ENCODE measurements around the gene PROB1.

PROB1 gene

DNA sequence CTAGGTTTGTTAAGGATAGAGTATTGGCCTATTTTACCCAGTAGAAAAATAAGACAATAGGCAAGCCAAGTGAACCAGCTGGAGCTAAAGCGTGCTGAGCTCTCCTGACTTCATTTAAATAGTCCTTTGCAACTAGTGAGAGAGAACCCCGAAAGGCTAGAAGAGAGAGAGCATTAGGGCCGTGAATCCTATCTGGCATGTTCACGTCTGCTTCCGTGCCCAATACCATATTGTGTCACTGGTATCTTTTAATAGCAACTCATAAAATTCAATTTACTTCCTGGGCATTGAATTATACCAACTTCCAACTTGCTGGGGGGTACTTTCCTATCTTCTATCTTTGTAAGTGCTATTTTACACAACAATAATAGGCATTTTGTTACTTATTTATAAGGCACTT lies 30.6 kb upstream of the PROB1 start:
- no peak overlapping the region for H3K9ac ChIP-seq (ENCODE audit: low read length in 2 of 2)
- peaks cover 17 to 22% of the 10 kb centered on the region in 2 donors for H3K36me3 ChIP-seq (ENCODE audit: control insufficient read depth in 2 of 2, insufficient read depth in 2 of 2, low read length in 2 of 2)
- H3K4me3 ChIP-seq (ENCODE audit: low read length in 2 of 2), result no peak overlapping the region
- H3K27ac ChIP-seq (ENCODE audit: low read length), result no peak overlapping the region
- H3K27me3 ChIP-seq (ENCODE audit: control insufficient read depth in 1 of 2, insufficient read depth in 2 of 2, low read length in 2 of 2), result no peaks in the 10 kb centered on the region
- H3K4me1 ChIP-seq (ENCODE audit: control insufficient read depth, insufficient read depth, low read length), result no peaks in the 10 kb centered on the region
- H3K9me3 ChIP-seq (ENCODE audit: control insufficient read depth in 2 of 2, low read length in 2 of 2), result no peaks in the 10 kb centered on the region

DNA sequence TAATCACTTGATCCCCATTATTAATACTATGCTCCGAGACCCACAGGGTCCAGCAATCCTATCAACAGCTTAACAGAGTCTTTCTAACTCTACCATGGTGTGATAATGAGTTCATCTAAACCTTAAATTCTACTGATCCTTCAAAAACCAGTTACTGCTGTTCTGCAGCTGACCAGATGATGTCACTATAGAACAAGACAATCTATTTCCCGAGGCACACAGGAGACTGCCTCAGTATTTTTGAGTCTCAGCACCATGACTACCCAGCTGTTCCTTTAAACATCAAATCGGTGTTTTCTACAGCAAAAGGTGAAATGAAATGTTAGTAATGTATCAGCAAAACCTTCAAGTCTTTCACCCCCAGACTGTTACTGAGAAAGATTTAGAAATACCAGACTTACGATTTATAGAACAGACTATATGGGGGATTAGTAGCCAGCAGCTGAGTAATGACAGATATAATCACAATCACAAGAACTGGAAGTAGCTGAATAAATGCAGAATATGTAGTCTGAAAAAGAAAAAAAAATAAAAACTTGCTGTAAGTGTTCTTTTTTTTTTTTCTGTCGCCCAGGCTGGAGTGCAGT lies 27.5 kb upstream of the PROB1 start:
- H3K4me1 ChIP-seq (ENCODE audit: control insufficient read depth, insufficient read depth, low read length), result peaks cover 11% of the 10 kb centered on the region
- H3K9ac ChIP-seq (ENCODE audit: low read length in 2 of 2), result no peak overlapping the region
- no peak overlapping the region for H3K27ac ChIP-seq (ENCODE audit: low read length)
- H3K4me3 ChIP-seq (ENCODE audit: low read length in 2 of 2), result no peak overlapping the region
- no peaks in the 10 kb centered on the region for H3K27me3 ChIP-seq (ENCODE audit: control insufficient read depth in 1 of 2, insufficient read depth in 2 of 2, low read length in 2 of 2)
- H3K9me3 ChIP-seq (ENCODE audit: control insufficient read depth in 2 of 2, low read length in 2 of 2), result no peaks in the 10 kb centered on the region
- H3K36me3 ChIP-seq (ENCODE audit: control insufficient read depth in 2 of 2, insufficient read depth in 2 of 2, low read length in 2 of 2), result peaks cover 25 to 33% of the 10 kb centered on the region in 2 donors

DNA sequence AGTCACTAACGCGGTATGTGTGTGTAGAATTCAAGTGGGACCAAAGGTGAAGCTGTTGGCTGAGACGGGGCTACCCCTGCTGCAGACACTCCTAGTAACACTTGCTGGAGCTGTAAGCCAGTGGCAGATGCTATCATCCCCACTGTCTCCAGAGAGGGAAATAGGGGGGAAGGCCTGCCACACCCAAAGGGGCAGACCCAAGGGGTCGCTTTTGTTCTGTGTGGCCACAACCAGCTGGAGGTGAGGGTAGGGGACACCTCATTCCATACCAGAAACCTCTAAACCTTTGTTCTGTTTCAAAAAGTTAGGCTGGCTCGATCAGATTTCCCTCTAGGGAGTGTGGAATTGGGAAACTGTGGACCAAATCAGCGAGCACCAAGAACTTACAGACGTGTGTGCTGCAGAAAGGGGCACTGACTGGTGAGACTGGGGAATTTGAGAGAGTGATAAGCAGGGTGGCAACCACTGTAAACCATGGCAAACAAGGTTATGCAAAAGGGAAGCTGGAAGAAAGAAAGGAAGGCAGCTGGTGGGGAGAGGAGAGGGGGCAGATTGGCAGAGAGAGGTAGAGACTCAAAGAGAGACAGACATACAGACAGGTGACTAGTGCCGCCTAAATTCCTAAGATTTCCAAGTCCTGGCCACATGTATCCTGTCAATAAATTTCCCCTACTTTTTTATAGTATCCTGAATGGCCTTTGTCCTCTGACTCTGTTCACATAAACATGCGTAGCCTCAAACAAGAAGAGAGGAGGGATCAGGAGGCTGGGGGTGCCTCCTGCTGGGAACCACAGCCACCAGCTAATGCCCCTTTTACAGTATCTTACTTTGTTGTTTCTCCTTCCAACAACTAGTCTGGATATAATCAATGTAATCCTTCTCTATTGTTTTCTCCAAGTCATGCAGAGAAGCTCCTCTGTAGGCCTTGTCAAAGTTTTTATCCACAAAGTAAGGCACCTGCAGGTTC lies 24.6 kb upstream of the PROB1 start:
- no peak overlapping the region for H3K27ac ChIP-seq (ENCODE audit: low read length)
- no peak overlapping the region for H3K4me3 ChIP-seq (ENCODE audit: low read length in 2 of 2)
- H3K36me3 ChIP-seq (ENCODE audit: control insufficient read depth in 2 of 2, insufficient read depth in 2 of 2, low read length in 2 of 2), result peaks cover 19 to 22% of the 10 kb centered on the region in 2 donors
- H3K9ac ChIP-seq (ENCODE audit: low read length in 2 of 2), result no peak overlapping the region
- H3K4me1 ChIP-seq (ENCODE audit: control insufficient read depth, insufficient read depth, low read length), result peaks cover 35% of the 10 kb centered on the region
- no peaks in the 10 kb centered on the region for H3K9me3 ChIP-seq (ENCODE audit: control insufficient read depth in 2 of 2, low read length in 2 of 2)
- no peaks in the 10 kb centered on the region for H3K27me3 ChIP-seq (ENCODE audit: control insufficient read depth in 1 of 2, insufficient read depth in 2 of 2, low read length in 2 of 2)

DNA sequence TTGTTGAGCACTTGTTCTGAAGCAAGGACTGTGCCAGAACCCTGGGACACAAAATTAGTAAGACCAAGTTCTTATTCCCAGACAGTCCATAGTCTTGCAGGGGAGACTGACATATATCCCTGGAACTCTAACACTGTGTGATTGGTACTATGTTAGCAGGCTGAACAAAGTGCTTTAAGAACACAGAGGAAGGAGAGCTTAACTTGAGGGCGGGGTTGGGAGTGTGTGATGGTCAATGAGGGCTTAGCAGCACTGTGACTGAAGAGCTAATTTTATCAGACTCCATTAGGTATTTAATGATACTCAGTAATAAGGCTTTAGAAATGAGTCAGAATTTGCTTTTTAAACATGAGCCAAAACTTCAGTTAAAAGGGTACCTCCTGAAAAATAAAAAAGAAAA lies 23.9 kb upstream of the PROB1 start:
- Histone ChIP-seq H3K4me1 (ENCODE audit: control insufficient read depth, insufficient read depth, low read length) (peaks cover 40% of the 10 kb centered on the region), H3K4me3 (ENCODE audit: low read length in 2 of 2) (no peak overlapping the region), H3K9ac (ENCODE audit: low read length in 2 of 2) (no peak overlapping the region), H3K36me3 (ENCODE audit: control insufficient read depth in 2 of 2, insufficient read depth in 2 of 2, low read length in 2 of 2) (peaks cover 17 to 20% of the 10 kb centered on the region in 2 donors), H3K27me3 (ENCODE audit: control insufficient read depth in 1 of 2, insufficient read depth in 2 of 2, low read length in 2 of 2) (no peaks in the 10 kb centered on the region), H3K27ac (ENCODE audit: low read length) (no peak overlapping the region), H3K9me3 (ENCODE audit: control insufficient read depth in 2 of 2, low read length in 2 of 2) (no peaks in the 10 kb centered on the region)

DNA sequence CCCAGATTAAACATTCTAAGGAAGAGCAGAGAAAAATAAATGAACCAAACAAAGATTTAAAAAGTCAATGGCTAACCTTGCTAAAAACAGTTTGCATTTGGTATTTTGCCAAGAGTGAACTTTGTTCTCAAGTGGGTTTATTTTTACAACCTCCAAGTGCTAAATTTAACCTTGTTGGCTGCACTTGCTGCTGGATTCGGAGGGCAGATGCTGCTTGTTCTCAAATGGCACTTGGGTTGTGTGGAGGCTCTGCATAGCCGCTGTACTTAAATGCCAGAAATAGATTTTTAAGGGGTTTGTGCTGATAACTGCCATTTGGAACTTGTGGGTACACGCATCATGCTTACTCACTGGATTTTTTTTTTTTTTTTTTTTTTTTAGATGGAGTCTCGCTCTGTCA lies 22.3 kb upstream of the PROB1 start:
- no peak overlapping the region for H3K4me3 ChIP-seq (ENCODE audit: low read length in 2 of 2)
- H3K4me1 ChIP-seq (ENCODE audit: control insufficient read depth, insufficient read depth, low read length), result peaks cover 44% of the 10 kb centered on the region
- H3K9ac ChIP-seq (ENCODE audit: low read length in 2 of 2), result no peak overlapping the region
- no peaks in the 10 kb centered on the region for H3K9me3 ChIP-seq (ENCODE audit: control insufficient read depth in 2 of 2, low read length in 2 of 2)
- no peaks in the 10 kb centered on the region for H3K27me3 ChIP-seq (ENCODE audit: control insufficient read depth in 1 of 2, insufficient read depth in 2 of 2, low read length in 2 of 2)
- no peak overlapping the region for H3K27ac ChIP-seq (ENCODE audit: low read length)
- peaks cover 16 to 22% of the 10 kb centered on the region in 2 donors for H3K36me3 ChIP-seq (ENCODE audit: control insufficient read depth in 2 of 2, insufficient read depth in 2 of 2, low read length in 2 of 2)

DNA sequence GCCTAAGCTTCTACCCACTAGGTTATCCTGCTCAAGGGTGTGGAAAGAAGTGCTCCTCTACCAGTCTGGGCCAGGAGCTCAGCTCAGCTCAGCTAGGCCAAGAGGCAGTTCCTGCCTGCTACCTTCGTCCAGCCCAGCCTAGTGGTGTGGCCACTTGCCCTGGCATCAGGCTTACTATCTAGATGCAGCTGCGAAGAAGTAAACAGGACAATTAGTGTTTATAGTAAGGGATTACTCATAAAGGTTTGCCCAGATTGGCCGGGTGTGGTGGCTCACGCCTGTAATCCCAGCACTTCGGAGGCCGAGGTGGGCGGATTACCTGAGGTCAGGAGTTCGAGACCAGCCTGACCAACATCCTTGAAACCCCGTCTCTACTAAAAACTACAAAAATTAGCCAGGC lies 21.7 kb upstream of the PROB1 start:
- H3K36me3 ChIP-seq (ENCODE audit: control insufficient read depth in 2 of 2, insufficient read depth in 2 of 2, low read length in 2 of 2), result peaks cover 16 to 22% of the 10 kb centered on the region in 2 donors
- no peak overlapping the region for H3K27ac ChIP-seq (ENCODE audit: low read length)
- H3K9ac ChIP-seq (ENCODE audit: low read length in 2 of 2), result no peak overlapping the region
- H3K27me3 ChIP-seq (ENCODE audit: control insufficient read depth in 1 of 2, insufficient read depth in 2 of 2, low read length in 2 of 2), result no peaks in the 10 kb centered on the region
- peaks cover 44% of the 10 kb centered on the region for H3K4me1 ChIP-seq (ENCODE audit: control insufficient read depth, insufficient read depth, low read length)
- H3K9me3 ChIP-seq (ENCODE audit: control insufficient read depth in 2 of 2, low read length in 2 of 2), result no peaks in the 10 kb centered on the region
- H3K4me3 ChIP-seq (ENCODE audit: low read length in 2 of 2), result peak overlapping the region in 1 of 2 donors; percentile 22

DNA sequence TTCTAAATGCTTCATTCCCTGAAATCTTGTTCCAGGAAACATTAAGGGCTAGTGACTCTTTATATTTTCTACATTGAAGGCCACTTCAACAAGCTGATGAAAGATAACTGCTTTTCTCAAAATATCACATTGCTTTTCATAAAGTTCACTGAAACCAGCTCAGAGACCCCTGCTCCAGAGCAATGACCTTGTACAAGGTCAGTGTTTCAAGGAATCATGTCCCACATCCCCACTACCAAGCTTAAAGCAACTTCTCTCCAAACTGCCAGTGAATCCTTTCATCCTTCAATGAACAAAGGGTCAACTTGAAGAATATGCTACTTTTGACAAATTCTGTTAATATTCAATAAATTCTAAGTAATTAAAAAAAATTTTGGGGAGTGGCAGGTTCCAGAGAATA lies 21.0 kb upstream of the PROB1 start:
- H3K36me3 ChIP-seq (ENCODE audit: control insufficient read depth in 2 of 2, insufficient read depth in 2 of 2, low read length in 2 of 2), result peaks cover 16 to 22% of the 10 kb centered on the region in 2 donors
- H3K9me3 ChIP-seq (ENCODE audit: control insufficient read depth in 2 of 2, low read length in 2 of 2), result no peaks in the 10 kb centered on the region
- peak overlapping the region; percentile 18 for H3K27ac ChIP-seq (ENCODE audit: low read length)
- H3K4me3 ChIP-seq (ENCODE audit: low read length in 2 of 2), result no peak overlapping the region
- no peaks in the 10 kb centered on the region for H3K27me3 ChIP-seq (ENCODE audit: control insufficient read depth in 1 of 2, insufficient read depth in 2 of 2, low read length in 2 of 2)
- peaks cover 48% of the 10 kb centered on the region for H3K4me1 ChIP-seq (ENCODE audit: control insufficient read depth, insufficient read depth, low read length)
- H3K9ac ChIP-seq (ENCODE audit: low read length in 2 of 2), result no peak overlapping the region

DNA sequence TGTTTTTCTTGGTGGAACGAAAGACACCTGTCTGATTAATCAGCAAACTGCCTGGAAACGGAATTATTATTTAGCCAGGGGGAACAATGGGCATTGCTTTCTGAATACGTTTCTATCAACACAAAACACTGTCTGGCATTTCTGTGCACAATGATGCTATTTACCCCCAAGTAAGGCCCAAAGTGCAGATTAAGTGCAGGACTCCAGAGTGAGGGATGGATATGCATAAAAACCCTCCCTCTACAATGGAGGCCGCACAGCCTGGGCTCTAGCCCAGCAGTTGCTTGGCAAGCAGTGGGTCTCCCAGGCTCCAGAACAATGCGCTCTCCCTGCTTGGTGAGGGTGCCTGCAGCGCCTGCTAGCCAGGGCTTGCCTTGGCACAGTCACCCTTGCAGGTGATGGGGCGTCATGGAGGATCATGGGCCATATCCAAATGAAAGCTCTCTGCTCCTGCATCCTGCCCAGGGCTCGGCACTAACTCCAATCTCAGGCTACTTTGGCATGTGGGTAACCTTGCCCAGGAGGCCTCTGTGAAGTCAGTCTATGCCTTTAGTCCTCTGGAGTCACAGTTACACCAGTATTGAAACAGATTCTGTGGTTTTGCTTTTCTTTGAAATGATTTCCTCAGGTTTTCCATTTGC lies 20.4 kb upstream of the PROB1 start:
- H3K27ac ChIP-seq (ENCODE audit: low read length), result peak overlapping the region; percentile 18
- H3K9ac ChIP-seq (ENCODE audit: low read length in 2 of 2), result no peak overlapping the region
- H3K9me3 ChIP-seq (ENCODE audit: control insufficient read depth in 2 of 2, low read length in 2 of 2), result no peaks in the 10 kb centered on the region
- no peaks in the 10 kb centered on the region for H3K27me3 ChIP-seq (ENCODE audit: control insufficient read depth in 1 of 2, insufficient read depth in 2 of 2, low read length in 2 of 2)
- H3K4me1 ChIP-seq (ENCODE audit: control insufficient read depth, insufficient read depth, low read length), result peaks cover 50% of the 10 kb centered on the region
- H3K36me3 ChIP-seq (ENCODE audit: control insufficient read depth in 2 of 2, insufficient read depth in 2 of 2, low read length in 2 of 2), result peaks cover 16 to 22% of the 10 kb centered on the region in 2 donors
- H3K4me3 ChIP-seq (ENCODE audit: low read length in 2 of 2), result peak overlapping the region in 1 of 2 donors; percentile 40

DNA sequence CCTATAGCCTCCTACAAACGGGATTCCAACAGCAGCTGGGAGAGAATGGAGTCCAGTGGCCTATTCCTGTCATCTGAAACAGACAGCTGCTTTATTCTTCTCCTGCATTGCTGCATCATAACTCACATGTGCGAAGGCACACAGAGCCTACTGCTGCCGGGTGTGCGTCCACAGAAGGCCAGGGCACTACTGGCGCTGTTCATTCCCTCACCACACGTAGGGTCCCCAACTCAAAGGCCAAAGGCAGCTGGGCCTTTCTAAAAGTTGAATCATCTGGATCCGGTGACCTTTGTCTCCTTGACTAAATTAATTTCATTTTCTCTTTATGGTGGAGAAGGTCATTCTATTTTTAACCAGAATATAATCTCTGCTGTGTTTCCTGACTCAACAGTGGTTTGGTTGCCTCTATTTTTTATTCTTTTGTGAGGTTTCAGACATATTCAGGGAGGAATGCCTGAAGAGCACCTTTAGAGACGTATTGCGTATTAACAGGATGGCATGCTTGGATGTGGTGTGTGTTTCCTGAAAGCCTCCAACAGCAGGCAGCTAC lies 19.8 kb upstream of the PROB1 start:
- H3K27me3 ChIP-seq (ENCODE audit: control insufficient read depth in 1 of 2, insufficient read depth in 2 of 2, low read length in 2 of 2), result no peaks in the 10 kb centered on the region
- H3K9ac ChIP-seq (ENCODE audit: low read length in 2 of 2), result no peak overlapping the region
- H3K36me3 ChIP-seq (ENCODE audit: control insufficient read depth in 2 of 2, insufficient read depth in 2 of 2, low read length in 2 of 2), result peaks cover 11 to 15% of the 10 kb centered on the region in 2 donors
- peak overlapping the region; percentile 53 for H3K27ac ChIP-seq (ENCODE audit: low read length)
- H3K4me1 ChIP-seq (ENCODE audit: control insufficient read depth, insufficient read depth, low read length), result peaks cover 54% of the 10 kb centered on the region
- peak overlapping the region in 1 of 2 donors; percentile 44 for H3K4me3 ChIP-seq (ENCODE audit: low read length in 2 of 2)
- H3K9me3 ChIP-seq (ENCODE audit: control insufficient read depth in 2 of 2, low read length in 2 of 2), result no peaks in the 10 kb centered on the region

DNA sequence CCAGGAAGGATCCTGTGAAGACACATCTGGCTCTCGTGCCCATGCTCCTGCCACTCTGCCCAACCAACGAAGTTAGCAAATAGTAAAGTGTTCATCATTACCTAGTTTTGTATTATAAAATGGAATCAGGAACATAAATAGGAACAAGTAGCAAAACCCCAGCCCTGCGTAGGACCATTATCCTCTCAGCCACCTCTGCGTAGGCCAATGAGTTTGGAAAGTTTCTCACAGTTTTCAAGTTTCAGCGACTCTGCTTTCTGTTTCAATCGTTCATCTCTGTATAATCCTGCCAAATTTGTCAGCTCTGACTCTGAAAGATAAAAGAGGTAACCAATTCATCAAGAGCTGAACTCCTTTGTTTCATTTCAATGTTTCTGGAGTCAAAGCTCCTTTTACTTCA lies 19.1 kb upstream of the PROB1 start:
- Histone ChIP-seq H3K4me1 (ENCODE audit: control insufficient read depth, insufficient read depth, low read length) (peaks cover 47% of the 10 kb centered on the region), H3K9ac (ENCODE audit: low read length in 2 of 2) (no peak overlapping the region), H3K27ac (ENCODE audit: low read length) (peak overlapping the region; percentile 53)

More for the DNA sequence above, 19.1 kb upstream of the PROB1 start:
- Histone ChIP-seq H3K36me3 (ENCODE audit: control insufficient read depth in 2 of 2, insufficient read depth in 2 of 2, low read length in 2 of 2) (peaks cover 5 to 9% of the 10 kb centered on the region in 2 donors), H3K4me3 (ENCODE audit: low read length in 2 of 2) (no peak overlapping the region), H3K27me3 (ENCODE audit: control insufficient read depth in 1 of 2, insufficient read depth in 2 of 2, low read length in 2 of 2) (no peaks in the 10 kb centered on the region), H3K9me3 (ENCODE audit: control insufficient read depth in 2 of 2, low read length in 2 of 2) (no peaks in the 10 kb centered on the region)
